H1 (cell line): ENCODE results near the gene DYRK1A. TPM values are rescaled to one million over a fixed set of nuclear protein-coding genes. Genes with fewer than 3 reads are reported as not detected.

Experiments used
- ASH2L ChIP-seq: fragments of 200-600, 300-600 bp; sonication (generic); IDR thresholded peaks from one replicate; pipeline ENCODE4 v1.7.1; 2017; ENCODE audit warnings: low read length
- CHD7 ChIP-seq: fragments of 300-600 bp; sonication (generic); IDR thresholded peaks from 2 replicates; pipeline ENCODE4 v1.7.1; 2012; ENCODE audit warnings: low read length, moderate library complexity, mild to moderate bottlenecking, inconsistent platforms; ENCODE audit not compliant: insufficient replicate concordance
- CTCF ChIP-seq, 3 experiments: IDR thresholded peaks; 1 replicate in 2 of 3; 2 replicates in 1 of 3; pipeline versions ENCODE4 v1.5.1 to v1.6.1; 2011; ENCODE audit warnings: low read length in 3 of 3, mild to moderate bottlenecking in 3 of 3, inconsistent platforms in 2 of 3, low read depth in 1 of 3, moderate library complexity in 1 of 3; ENCODE audit not compliant: insufficient read depth in 1 of 3; ENCODE audit errors: control extremely low read depth in 1 of 3
- E2F6 ChIP-seq: IDR thresholded peaks from 2 replicates; pipeline ENCODE4 v1.6.1; 2012; ENCODE audit warnings: inconsistent platforms
- KDM1A ChIP-seq: fragments of 200-600, 300-600 bp; sonication (generic); IDR thresholded peaks from 2 replicates; pipeline ENCODE4 v1.7.1; 2016; ENCODE audit warnings: mild to moderate bottlenecking, low read length, borderline replicate concordance
- POLR2AphosphoS5 ChIP-seq: IDR thresholded peaks from 2 replicates; pipeline ENCODE4 v1.6.1; 2011; ENCODE audit warnings: low read depth, low read length
- polyA plus RNA-seq, 7 experiments: library from polyadenylated mRNA; depleted of rRNA in 3 of 7; stranded (reverse) in 5 of 7; unstranded in 2 of 7; fragments of >200 nt in 5 of 7; fragments of 200-250 nt in 2 of 7; gene quantifications; 1 replicate in 5 of 7; 2 replicates in 1 of 7; 4 replicates in 1 of 7; pipeline versions ENCODE4 v1.2.1 to v1.2.3, GENCODE V29; 2011 to 2013; ENCODE audit warnings: missing spikeins in 2 of 7, mixed read lengths in 2 of 7
- total RNA-seq: library from RNA; stranded (reverse); fragmentation: NEBNext Ultra II Directional; extraction: Animal tissue kit (Norgen Biotek cat#: 25700); gene quantifications from 2 replicates; pipeline ENCODE4 v1.2.1, GENCODE V29; 2021

DYRK1A gene
- total and polyA plus RNA-seq, 2 of the 8 experiments (the other 6 are each of a cell fraction or from before 2014, with no cell fraction given), result 61.1 to 62.2 TPM

GRCh38 chr21:37450445-37450941 is 83.9 kb downstream of the DYRK1A start (continued):
- no peak for TF ChIP-seq CTCF (IDR thresholded peaks at IDR 0.05; ENCODE audit: control extremely low read depth in 1 of 3, insufficient read depth in 1 of 3, low read depth in 1 of 3, low read length in 3 of 3)
- no peak for TF ChIP-seq ASH2L
- no peak for TF ChIP-seq KDM1A
- no peak for TF ChIP-seq POLR2AphosphoS5
- TF ChIP-seq CHD7, result no peak
- TF ChIP-seq E2F6, result no peak
- TF ChIP-seq, all 59 proteins: peak for 0
